Measurements from ENCODE around the gene CALML5. TPM values are rescaled to one million over a fixed set of nuclear protein-coding genes. Genes with fewer than 3 reads are reported as not detected.

Gene CALML5
- total RNA-seq, 1 donor from 2014 or later = not detected

DNA sequence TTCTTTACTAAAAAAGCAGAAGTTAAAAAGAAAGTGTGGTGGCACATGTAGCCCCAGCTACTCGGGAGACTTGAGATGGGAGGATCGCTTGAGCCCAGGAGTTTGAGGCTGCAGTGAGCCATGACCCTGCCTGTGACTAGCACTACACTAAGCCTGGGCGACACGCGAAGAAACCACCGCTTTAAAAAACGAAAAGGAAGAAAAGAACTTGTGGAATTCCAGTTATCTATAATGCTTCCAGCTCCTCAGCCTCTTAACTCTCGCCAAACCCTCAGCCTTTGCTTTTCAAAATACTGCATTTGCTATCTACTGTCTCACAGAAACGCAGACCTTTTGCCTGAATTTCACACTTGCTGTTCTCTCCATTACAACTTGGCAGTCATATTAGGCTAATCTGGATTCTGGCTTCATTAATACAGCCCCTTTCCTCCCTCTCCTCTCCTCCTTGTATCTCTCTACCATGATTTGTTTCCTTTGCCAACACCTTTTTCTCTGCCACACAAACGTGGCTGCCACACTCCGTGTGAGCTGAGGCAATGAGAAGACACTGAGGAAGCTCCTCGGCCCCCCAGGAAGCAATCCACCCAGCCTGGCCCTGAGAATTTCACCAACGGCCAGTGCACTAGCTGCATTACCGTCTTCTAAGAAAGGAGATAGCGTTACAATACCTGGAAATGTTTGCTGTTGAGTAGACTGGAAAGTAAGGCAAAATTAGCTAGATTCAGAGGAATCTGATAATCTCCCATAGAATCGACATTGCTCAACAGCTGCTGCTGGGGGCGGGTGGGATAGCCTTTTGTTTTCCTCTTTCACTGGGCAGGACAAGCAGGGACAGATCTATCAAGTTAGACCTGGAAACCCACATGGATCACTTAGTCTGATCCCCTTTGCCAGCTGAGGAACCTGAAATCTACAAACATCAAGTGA lies 37.2 kb downstream of the CALML5 start:
- TF ChIP-seq, protein P1, sequence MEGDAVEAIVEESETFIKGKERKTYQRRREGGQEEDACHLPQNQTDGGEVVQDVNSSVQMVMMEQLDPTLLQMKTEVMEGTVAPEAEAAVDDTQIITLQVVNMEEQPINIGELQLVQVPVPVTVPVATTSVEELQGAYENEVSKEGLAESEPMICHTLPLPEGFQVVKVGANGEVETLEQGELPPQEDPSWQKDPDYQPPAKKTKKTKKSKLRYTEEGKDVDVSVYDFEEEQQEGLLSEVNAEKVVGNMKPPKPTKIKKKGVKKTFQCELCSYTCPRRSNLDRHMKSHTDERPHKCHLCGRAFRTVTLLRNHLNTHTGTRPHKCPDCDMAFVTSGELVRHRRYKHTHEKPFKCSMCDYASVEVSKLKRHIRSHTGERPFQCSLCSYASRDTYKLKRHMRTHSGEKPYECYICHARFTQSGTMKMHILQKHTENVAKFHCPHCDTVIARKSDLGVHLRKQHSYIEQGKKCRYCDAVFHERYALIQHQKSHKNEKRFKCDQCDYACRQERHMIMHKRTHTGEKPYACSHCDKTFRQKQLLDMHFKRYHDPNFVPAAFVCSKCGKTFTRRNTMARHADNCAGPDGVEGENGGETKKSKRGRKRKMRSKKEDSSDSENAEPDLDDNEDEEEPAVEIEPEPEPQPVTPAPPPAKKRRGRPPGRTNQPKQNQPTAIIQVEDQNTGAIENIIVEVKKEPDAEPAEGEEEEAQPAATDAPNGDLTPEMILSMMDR (IDR thresholded peaks at IDR 0.05; ENCODE audit: unreplicated experiment) = no peak
- DNase-seq (ENCODE audit: low spot score) = no peak
- Mint-ChIP-seq H3K4me3 (ENCODE audit: unreplicated experiment) (no peak overlapping the region), H3K27me3 (ENCODE audit: unreplicated experiment) (peaks cover 6% of the 10 kb centered on the region), H3K4me1 (ENCODE audit: unreplicated experiment) (peaks cover 45% of the 10 kb centered on the region), H3K27ac (ENCODE audit: unreplicated experiment) (peak overlapping the region; percentile 90), H3K9me3 (ENCODE audit: unreplicated experiment) (no peaks in the 10 kb centered on the region), H3K36me3 (ENCODE audit: low read depth, unreplicated experiment) (peaks cover 11% of the 10 kb centered on the region)

DNA sequence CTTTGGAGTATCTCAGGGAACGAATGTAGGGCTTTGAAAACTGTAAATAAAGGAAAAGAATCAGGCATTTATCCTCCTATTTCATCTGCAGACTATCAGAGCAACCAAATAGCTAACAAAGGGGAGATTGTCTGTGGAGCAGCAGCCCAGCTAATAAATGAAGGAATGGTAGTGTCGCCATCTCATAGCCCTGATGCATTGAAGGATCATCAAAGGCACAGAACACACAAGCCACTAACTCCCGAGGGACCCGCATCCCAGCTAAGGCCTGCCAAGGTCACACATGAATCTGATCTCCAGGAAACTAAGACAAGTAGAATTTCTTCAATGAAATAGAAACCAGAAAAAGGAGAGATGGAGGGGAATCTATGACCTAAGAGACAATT lies 38.2 kb downstream of the CALML5 start:
- DNase-seq (ENCODE audit: low spot score) = no peak
- Mint-ChIP-seq H3K27ac (ENCODE audit: unreplicated experiment) (no peak overlapping the region), H3K4me3 (ENCODE audit: unreplicated experiment) (no peak overlapping the region), H3K27me3 (ENCODE audit: unreplicated experiment) (peaks cover 6% of the 10 kb centered on the region), H3K4me1 (ENCODE audit: unreplicated experiment) (peaks cover 37% of the 10 kb centered on the region), H3K9me3 (ENCODE audit: unreplicated experiment) (no peaks in the 10 kb centered on the region), H3K36me3 (ENCODE audit: low read depth, unreplicated experiment) (peaks cover 11% of the 10 kb centered on the region)
- TF ChIP-seq, protein P1 (IDR thresholded peaks at IDR 0.05; ENCODE audit: unreplicated experiment) = no peak

DNA sequence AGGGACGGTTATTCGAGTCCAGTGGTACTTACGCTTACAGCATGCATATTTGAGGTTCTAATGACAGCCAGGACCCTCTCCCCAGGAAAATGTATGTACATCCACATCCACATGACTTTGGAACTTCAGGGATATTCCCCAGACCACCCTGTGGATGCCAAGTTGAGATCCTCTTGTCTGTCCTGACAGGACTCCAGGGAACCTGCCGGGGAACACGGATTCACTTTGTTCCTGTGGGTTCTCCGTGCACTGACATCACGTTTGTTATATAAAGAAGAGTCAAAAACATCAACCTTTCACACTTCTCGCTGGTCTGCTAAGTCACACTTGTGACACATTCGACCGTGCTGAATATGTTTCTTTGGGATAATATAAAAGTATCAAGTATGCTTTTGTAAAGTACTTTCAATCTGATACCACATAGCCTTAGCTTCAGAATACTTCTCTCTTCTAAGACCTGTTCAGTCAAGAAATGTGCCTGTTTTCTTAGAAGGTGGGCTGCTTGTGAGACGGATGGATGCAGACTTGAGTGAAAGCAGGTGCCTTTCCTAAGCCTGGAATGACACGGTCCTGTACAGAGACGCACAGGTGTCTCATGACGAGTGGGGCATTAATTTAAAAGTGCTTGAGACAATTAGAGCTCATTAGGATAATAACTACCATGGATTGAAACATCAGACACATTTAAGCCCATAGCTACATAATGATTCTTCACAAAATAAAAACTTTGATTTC lies 38.7 kb downstream of the CALML5 start:
- no peak overlapping the region for H3K27ac Mint-ChIP-seq (ENCODE audit: unreplicated experiment)
- peaks cover 33% of the 10 kb centered on the region for H3K4me1 Mint-ChIP-seq (ENCODE audit: unreplicated experiment)
- H3K9me3 Mint-ChIP-seq (ENCODE audit: unreplicated experiment) = no peaks in the 10 kb centered on the region
- peaks cover 6% of the 10 kb centered on the region for H3K27me3 Mint-ChIP-seq (ENCODE audit: unreplicated experiment)
- TF ChIP-seq, protein P1 (IDR thresholded peaks at IDR 0.05; ENCODE audit: unreplicated experiment) = no peak
- H3K4me3 Mint-ChIP-seq (ENCODE audit: unreplicated experiment) = no peak overlapping the region
- H3K36me3 Mint-ChIP-seq (ENCODE audit: low read depth, unreplicated experiment) = peaks cover 8% of the 10 kb centered on the region
- no peak for DNase-seq (ENCODE audit: low spot score)

DNA sequence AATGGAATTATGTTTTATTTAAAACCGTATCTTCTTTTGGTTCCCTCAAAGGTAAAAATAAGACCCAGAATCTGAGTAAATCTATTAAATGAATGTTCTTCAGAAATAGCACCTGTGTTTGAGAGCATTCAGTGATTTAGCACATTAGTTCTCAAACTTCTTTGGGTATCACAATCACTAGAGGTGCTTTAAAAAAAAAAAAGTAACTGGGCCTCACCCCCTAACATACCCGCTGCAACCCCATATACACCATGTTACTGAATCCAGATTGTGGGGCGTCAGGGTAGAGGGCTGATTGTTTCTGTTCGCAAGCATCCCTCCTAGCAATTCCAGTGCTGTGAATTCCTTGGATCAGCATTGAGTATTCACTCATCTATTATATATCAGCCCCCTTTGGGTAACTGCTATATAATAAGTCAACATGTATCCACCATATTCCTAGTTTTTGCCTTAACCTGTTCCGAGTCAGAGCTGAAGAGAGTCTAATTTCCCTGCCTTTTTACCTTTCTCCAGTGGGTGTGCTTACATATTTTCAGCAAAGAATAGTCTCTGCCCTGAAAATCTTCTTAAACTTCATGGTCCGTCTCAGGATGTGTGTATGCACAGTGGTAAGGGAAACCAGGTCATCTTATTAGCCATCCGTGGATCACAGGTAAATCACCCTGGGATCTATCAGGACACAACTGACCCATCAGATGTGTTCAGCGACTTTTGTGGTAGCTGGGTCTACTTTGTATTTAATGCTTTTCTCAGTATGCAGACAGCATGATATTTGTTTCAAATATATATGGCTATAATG lies 40.2 kb downstream of the CALML5 start:
- Mint-ChIP-seq H3K27me3 (ENCODE audit: unreplicated experiment) (peaks cover 6% of the 10 kb centered on the region), H3K36me3 (ENCODE audit: low read depth, unreplicated experiment) (peaks cover 14% of the 10 kb centered on the region), H3K9me3 (ENCODE audit: unreplicated experiment) (no peaks in the 10 kb centered on the region), H3K4me1 (ENCODE audit: unreplicated experiment) (peaks cover 29% of the 10 kb centered on the region), H3K27ac (ENCODE audit: unreplicated experiment) (no peak overlapping the region), H3K4me3 (ENCODE audit: unreplicated experiment) (no peak overlapping the region)
- TF ChIP-seq, protein P1 (IDR thresholded peaks at IDR 0.05; ENCODE audit: unreplicated experiment) = no peak
- no peak for DNase-seq (ENCODE audit: low spot score)
